ENCODE data around the gene FHAD1.

The FHAD1 gene

DNA sequence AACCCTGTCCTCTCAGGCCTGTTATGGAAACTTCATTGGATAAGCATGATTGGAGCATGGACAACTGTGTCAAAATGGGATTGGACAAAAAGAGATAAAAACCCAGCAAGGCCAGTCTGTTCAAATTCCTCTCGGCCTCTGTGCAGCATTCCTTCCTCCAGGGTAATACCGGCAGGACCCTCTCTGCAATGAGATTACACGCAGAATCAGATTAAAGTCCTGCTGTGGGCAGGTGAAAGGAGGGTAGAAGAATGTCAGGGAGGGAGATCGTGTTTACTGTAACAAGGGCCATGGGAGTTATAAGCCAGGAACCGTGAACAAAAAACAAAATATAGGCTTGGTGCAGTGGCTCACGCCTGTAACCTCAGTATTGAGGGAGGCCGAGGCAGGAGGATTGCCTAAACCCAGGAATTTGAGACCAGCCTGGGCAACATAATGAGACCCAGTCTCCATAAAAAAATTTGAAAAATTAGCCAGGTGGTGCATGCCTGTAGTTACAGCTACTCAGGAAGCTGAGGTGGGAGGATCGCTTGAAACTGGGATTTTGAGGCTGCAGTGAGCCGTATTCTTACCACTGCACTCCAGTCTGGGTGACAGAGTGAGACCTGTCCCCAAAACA lies 157.0 kb downstream of the FHAD1 start:
- TF ChIP-seq, protein P1, sequence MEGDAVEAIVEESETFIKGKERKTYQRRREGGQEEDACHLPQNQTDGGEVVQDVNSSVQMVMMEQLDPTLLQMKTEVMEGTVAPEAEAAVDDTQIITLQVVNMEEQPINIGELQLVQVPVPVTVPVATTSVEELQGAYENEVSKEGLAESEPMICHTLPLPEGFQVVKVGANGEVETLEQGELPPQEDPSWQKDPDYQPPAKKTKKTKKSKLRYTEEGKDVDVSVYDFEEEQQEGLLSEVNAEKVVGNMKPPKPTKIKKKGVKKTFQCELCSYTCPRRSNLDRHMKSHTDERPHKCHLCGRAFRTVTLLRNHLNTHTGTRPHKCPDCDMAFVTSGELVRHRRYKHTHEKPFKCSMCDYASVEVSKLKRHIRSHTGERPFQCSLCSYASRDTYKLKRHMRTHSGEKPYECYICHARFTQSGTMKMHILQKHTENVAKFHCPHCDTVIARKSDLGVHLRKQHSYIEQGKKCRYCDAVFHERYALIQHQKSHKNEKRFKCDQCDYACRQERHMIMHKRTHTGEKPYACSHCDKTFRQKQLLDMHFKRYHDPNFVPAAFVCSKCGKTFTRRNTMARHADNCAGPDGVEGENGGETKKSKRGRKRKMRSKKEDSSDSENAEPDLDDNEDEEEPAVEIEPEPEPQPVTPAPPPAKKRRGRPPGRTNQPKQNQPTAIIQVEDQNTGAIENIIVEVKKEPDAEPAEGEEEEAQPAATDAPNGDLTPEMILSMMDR (IDR thresholded peaks at IDR 0.05; ENCODE audit: control extremely low read depth, extremely low read depth, low read depth, missing control alignments) = no peak
- DNase-seq (ENCODE audit: extremely low spot score) = no peak
- ChIA-PET POLR2A (no interaction called here), CTCF (interaction anchor here (1.2 kb wide), 1 partner anchor 27 kb away, joined by 3 read pairs; no protein-coding TSS in a partner anchor)

- CTCF ChIA-PET = interaction anchor here (1.0 to 2.3 kb wide), 5 partner anchors 10 to 82 kb away, joined by 3 to 11 read pairs (median 4); no protein-coding TSS in a partner anchor
- POLR2A ChIA-PET = no interaction called here
- TF ChIP-seq, protein P1 (IDR thresholded peaks at IDR 0.05; ENCODE audit: control extremely low read depth, extremely low read depth, low read depth, missing control alignments) = no peak
- no peak for DNase-seq (ENCODE audit: extremely low spot score)
Observed at GRCh38 chr1:15405106-15405850, 158.3 kb downstream of the FHAD1 start.

GRCh38 chr1:15406614-15407559 lies 159.9 kb downstream of the FHAD1 start:
- TF ChIP-seq, protein P1 (IDR thresholded peaks at IDR 0.05; ENCODE audit: control extremely low read depth, extremely low read depth, low read depth, missing control alignments) = no peak
- POLR2A ChIA-PET = interaction anchor here (0.6 kb wide), 1 partner anchor 1671 kb away, joined by 5 read pairs; no protein-coding TSS in a partner anchor
- CTCF ChIA-PET = interaction anchor here (1.0 to 2.3 kb wide), 4 partner anchors 8 to 83 kb away, joined by 4 to 11 read pairs (median 6); no protein-coding TSS in a partner anchor
- no peak for DNase-seq (ENCODE audit: extremely low spot score)

- TF ChIP-seq, protein P1 (IDR thresholded peaks at IDR 0.05; ENCODE audit: control extremely low read depth, extremely low read depth, low read depth, missing control alignments) = no peak
- ChIA-PET POLR2A (no interaction called here), CTCF (interaction anchor here (1.0 to 1.5 kb wide), 2 partner anchors 24 to 84 kb away, joined by 5 to 6 read pairs; no protein-coding TSS in a partner anchor)
- DNase-seq (ENCODE audit: extremely low spot score) = no peak
Observed at GRCh38 chr1:15407580-15407979, 160.6 kb downstream of the FHAD1 start.

GRCh38 chr1:15408890-15409387 lies 161.9 kb downstream of the FHAD1 start:
- ChIA-PET CTCF (no interaction called here), POLR2A (no interaction called here)
- no peak for DNase-seq (ENCODE audit: extremely low spot score)
- TF ChIP-seq, protein P1 (IDR thresholded peaks at IDR 0.05; ENCODE audit: control extremely low read depth, extremely low read depth, low read depth, missing control alignments) = no peak

Measured in GM10248 (cell line).